ENCODE data around the gene TROAP. TPM values are rescaled to one million over a fixed set of nuclear protein-coding genes. Genes with fewer than 3 reads are reported as not detected.

Gene TROAP
- total RNA-seq, 2 donors from 2014 or later = 60.5 to 87.4 TPM

DNA sequence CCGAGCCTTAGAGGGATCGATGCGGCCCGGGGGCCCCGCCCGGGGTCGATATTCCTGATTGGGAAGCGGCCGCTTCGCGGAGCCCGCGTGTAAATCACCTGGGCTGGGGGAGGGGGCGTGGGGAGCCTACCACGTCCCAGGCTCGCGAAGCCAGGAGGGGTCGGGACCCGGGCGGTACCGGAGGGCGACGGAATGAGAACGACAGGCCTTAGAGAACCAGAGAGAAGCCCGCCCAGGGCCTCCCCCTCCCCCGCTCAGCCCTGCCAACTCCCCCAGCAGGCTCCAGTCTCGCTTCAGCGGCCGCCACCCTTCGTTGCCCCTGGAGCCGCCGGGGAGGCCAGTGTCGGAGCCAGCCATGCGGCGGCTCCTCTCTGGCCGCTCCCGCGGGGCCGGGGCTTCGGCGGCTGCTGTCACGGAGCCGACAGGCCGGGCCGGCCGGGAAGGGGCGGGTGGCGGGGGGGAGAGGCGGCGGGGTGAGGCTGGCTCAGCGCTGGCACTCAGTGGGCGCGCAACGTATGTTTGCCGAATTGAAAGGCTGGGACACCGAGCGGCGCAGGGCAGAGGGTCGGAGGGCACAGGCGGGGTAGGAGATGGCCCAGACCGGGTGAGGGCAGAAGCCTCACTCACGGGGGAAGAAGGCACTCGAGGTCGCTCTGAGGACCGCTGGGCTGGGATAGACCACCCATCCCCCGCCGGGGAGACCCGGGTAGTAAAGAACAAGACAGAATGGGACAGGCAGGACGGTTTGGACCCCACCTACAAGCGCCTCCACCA is 22.2 kb downstream of the TROAP start:
- no peak overlapping the region for H3K9ac ChIP-seq (ENCODE audit: extremely low read depth, low read length, poor library complexity, severe bottlenecking)
- H3K27ac ChIP-seq (ENCODE audit: low read depth, low read length) = no peak overlapping the region
- WGBS, 2 experiments (ENCODE audit: insufficient coverage in 1 of 2, insufficient read length in 1 of 2) = 0 to 2% methylated on average over 19 to 68 of the region's 70 CpGs
- H3K27me3 ChIP-seq (ENCODE audit: control insufficient read depth, insufficient read depth, low read length, poor library complexity, severe bottlenecking) = peaks cover 92% of the 10 kb centered on the region
- peaks cover 5% of the 10 kb centered on the region for H3K4me1 ChIP-seq (ENCODE audit: control insufficient read depth, insufficient read depth, low read length)
- Mint-ChIP-seq H3K9me3 (no peaks in the 10 kb centered on the region), H3K27me3 (ENCODE audit: insufficient read depth) (peaks cover 99% of the 10 kb centered on the region), H3K4me1 (peaks cover 17% of the 10 kb centered on the region), H3K4me3 (peak overlapping the region; percentile 58), H3K27ac (no peak overlapping the region), H3K36me3 (ENCODE audit: low read depth) (no peaks in the 10 kb centered on the region)
- TF ChIP-seq, protein P1, sequence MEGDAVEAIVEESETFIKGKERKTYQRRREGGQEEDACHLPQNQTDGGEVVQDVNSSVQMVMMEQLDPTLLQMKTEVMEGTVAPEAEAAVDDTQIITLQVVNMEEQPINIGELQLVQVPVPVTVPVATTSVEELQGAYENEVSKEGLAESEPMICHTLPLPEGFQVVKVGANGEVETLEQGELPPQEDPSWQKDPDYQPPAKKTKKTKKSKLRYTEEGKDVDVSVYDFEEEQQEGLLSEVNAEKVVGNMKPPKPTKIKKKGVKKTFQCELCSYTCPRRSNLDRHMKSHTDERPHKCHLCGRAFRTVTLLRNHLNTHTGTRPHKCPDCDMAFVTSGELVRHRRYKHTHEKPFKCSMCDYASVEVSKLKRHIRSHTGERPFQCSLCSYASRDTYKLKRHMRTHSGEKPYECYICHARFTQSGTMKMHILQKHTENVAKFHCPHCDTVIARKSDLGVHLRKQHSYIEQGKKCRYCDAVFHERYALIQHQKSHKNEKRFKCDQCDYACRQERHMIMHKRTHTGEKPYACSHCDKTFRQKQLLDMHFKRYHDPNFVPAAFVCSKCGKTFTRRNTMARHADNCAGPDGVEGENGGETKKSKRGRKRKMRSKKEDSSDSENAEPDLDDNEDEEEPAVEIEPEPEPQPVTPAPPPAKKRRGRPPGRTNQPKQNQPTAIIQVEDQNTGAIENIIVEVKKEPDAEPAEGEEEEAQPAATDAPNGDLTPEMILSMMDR (conservative IDR thresholded peaks at IDR 0.05) = no peak
- no peaks in the 10 kb centered on the region for H3K9me3 ChIP-seq (ENCODE audit: control insufficient read depth, low read length)
- peak; percentile 88 for DNase-seq
- no peaks in the 10 kb centered on the region for H3K36me3 ChIP-seq (ENCODE audit: control insufficient read depth, insufficient read depth, low read length)
- peak overlapping the region; percentile 65 for H3K4me3 ChIP-seq (ENCODE audit: low read length)

DNA sequence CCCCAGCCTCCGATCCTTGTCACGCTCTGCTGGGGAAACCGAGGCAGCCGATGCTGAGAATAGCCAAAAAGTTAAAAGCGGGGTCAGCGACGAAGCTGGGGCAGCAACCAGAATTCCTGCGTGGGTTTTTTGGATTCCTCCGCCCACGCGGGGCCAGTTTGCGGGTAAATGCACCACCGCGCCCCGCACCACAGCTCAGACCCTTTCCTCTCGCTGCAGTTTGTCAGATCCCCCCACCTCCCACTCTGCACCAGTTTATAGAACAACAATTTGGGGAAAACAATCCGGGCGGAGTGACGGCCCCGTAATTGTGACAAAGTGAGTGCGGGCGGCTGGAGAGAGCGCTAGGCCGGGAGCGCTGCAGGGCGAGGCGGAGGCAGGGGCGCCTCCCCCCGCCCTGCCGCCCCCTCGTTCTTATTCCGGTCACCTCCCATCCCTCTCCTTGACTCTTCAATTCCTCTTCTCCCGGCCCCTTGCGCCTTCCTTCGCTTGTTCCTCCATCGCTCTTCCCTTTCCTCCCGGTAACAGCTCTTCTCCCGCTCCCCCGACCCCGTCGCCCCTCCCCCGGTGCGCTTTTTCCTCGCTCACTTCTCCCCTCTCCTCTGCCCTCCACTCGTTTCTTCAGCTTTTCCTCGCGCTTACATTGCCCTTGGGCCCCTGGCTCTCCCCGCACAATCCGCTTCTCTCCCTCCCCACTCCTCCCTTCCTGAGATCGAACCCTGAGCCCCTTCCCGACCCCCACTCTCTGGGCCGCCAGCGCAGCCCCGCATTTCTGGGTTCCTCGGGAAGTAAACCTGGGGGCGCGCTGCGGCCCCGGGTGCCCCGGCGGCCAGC is 23.0 kb downstream of the TROAP start:
- peaks cover 97% of the 10 kb centered on the region for H3K27me3 Mint-ChIP-seq (ENCODE audit: insufficient read depth)
- no peaks in the 10 kb centered on the region for H3K9me3 Mint-ChIP-seq
- peaks cover 15% of the 10 kb centered on the region for H3K4me1 Mint-ChIP-seq
- peak overlapping the region; percentile 65 for H3K4me3 ChIP-seq (ENCODE audit: low read length)
- WGBS, 2 experiments (ENCODE audit: insufficient coverage in 1 of 2, insufficient read length in 1 of 2) = 0 to 1% methylated on average over 10 to 61 of the region's 61 CpGs
- no peaks in the 10 kb centered on the region for H3K36me3 Mint-ChIP-seq (ENCODE audit: low read depth)
- TF ChIP-seq, protein P1 (conservative IDR thresholded peaks at IDR 0.05) = no peak
- no peaks in the 10 kb centered on the region for H3K36me3 ChIP-seq (ENCODE audit: control insufficient read depth, insufficient read depth, low read length)
- no peak overlapping the region for H3K27ac Mint-ChIP-seq
- H3K27ac ChIP-seq (ENCODE audit: low read depth, low read length) = no peak overlapping the region
- peak; percentile 84 for DNase-seq
- H3K27me3 ChIP-seq (ENCODE audit: control insufficient read depth, insufficient read depth, low read length, poor library complexity, severe bottlenecking) = peaks cover 84% of the 10 kb centered on the region
- H3K4me3 Mint-ChIP-seq = peak overlapping the region; percentile 58
- peaks cover 5% of the 10 kb centered on the region for H3K4me1 ChIP-seq (ENCODE audit: control insufficient read depth, insufficient read depth, low read length)
- H3K9me3 ChIP-seq (ENCODE audit: control insufficient read depth, low read length) = no peaks in the 10 kb centered on the region
- no peak overlapping the region for H3K9ac ChIP-seq (ENCODE audit: extremely low read depth, low read length, poor library complexity, severe bottlenecking)

DNA sequence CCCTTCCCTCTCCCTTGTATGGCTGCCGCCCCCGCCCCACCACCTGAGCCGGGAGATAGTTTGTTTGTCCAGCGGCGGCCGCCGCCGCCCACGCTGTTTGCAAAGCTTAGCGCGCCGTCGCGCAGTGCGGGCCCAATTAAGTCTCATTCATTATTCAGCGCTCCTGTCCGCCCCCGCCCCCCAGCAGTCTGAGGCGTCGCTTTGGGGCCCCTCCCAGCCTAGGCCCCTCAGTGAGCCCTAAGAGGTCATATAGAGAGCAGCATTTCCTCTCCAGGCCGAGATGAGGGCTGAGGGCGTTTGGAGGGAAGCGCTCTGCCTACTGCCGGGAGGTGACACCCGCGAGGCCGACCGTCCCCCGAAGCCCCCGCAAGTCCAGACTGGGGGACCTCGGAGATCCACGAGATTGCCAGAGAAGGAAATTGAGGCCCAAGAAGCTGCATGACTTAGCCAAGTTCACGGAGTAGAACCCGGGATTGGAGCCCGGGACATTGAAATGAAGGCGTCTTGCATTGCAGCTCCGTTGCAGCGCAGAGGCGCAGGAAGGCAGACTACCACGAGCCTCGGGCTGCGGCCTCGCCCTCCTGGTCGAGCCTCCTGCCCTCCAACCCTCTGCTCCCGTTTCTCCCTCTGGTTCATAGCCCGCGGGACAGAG is 23.7 kb downstream of the TROAP start, which contains the start of gene DNAJC22:
TSS of gene DNAJC22 (plus strand) at position 230 of the 652 bp plus-strand sequence. CDS start 1,985 bp downstream, outside the sequence.
- no peaks in the 10 kb centered on the region for H3K9me3 ChIP-seq (ENCODE audit: control insufficient read depth, low read length)
- H3K4me1 Mint-ChIP-seq = peaks cover 15% of the 10 kb centered on the region
- no peak within 1 kb of the TSS for H3K27ac ChIP-seq (ENCODE audit: low read depth, low read length)
- H3K27me3 Mint-ChIP-seq (ENCODE audit: insufficient read depth) = peaks cover 90% of the 10 kb centered on the region
- TF ChIP-seq, protein P1 (conservative IDR thresholded peaks at IDR 0.05) = no peak
- peak within 1 kb of the TSS; percentile 72 for H3K4me3 ChIP-seq (ENCODE audit: low read length)
- WGBS, 2 experiments (ENCODE audit: insufficient coverage in 1 of 2, insufficient read length in 1 of 2) = 2 to 4% methylated on average over 15 to 47 of the region's 47 CpGs
- H3K9ac ChIP-seq (ENCODE audit: extremely low read depth, low read length, poor library complexity, severe bottlenecking) = no peak within 1 kb of the TSS
- H3K36me3 Mint-ChIP-seq (ENCODE audit: low read depth) = no peaks in the 10 kb centered on the region
- no peaks in the 10 kb centered on the region for H3K9me3 Mint-ChIP-seq
- H3K27ac Mint-ChIP-seq = no peak within 1 kb of the TSS
- peak; percentile 88 for DNase-seq
- H3K36me3 ChIP-seq (ENCODE audit: control insufficient read depth, insufficient read depth, low read length) = peaks cover 4% of the 10 kb centered on the region
- H3K4me1 ChIP-seq (ENCODE audit: control insufficient read depth, insufficient read depth, low read length) = peaks cover 5% of the 10 kb centered on the region
- H3K4me3 Mint-ChIP-seq = peak within 1 kb of the TSS; percentile 58
- H3K27me3 ChIP-seq (ENCODE audit: control insufficient read depth, insufficient read depth, low read length, poor library complexity, severe bottlenecking) = peaks cover 76% of the 10 kb centered on the region

All from endodermal cell (in vitro differentiated cells).